ENCODE results near the gene PRG2. TPM values are rescaled to one million over a fixed set of nuclear protein-coding genes. Genes with fewer than 3 reads are reported as not detected.
A peak's percentile ranks its signal among the peaks of the same experiment; 100 is the strongest.

Gene PRG2
- total RNA-seq, 1 experiment from 2014 or later: not detected

- H3K4me2 ChIP-seq: no peak overlapping the region
- no peaks in the 10 kb centered on the region for H4K20me1 ChIP-seq (ENCODE audit: insufficient read depth)
- H3K36me3 ChIP-seq (ENCODE audit: low read depth): peaks cover 59% of the 10 kb centered on the region
- no peak overlapping the region for H2AFZ ChIP-seq
- no peaks in the 10 kb centered on the region for H3K27me3 ChIP-seq (ENCODE audit: insufficient read depth, low read depth)
- H3F3A ChIP-seq (ENCODE audit: insufficient read depth, low read depth): peaks cover 38% of the 10 kb centered on the region; the same call in 1 of the 2 replicates
- no peaks in the 10 kb centered on the region for H3K9me2 ChIP-seq (ENCODE audit: insufficient read depth)
- H3K79me2 ChIP-seq (ENCODE audit: low read depth): peaks cover 48% of the 10 kb centered on the region
- no peaks in the 10 kb centered on the region for H3K9me3 ChIP-seq (ENCODE audit: insufficient read depth, low read depth)
- H3K27ac ChIP-seq: no peak overlapping the region
- intact Hi-C loops (cut with micrococcal nuclease; ENCODE audit: unreplicated experiment): no loop called here
- ChIA-PET CTCF (no interaction called here), POLR2A (ENCODE audit: unreplicated experiment) (no interaction called here)
- no TSS peak for BruUV-seq (replicated peaks)
- TF ChIP-seq CTCF (conservative IDR thresholded peaks at IDR 0.05) (no peak), EZH2 (IDR thresholded peaks at IDR 0.05; ENCODE audit: low read depth) (no peak)
- H3K4me3 ChIP-seq: no peak overlapping the region
- H3K4me1 ChIP-seq (replicated peaks; ENCODE audit: insufficient read depth): peaks cover 21% of the 10 kb centered on the region
- DNase-seq: no peak
These were observed 30.6 kb upstream of the PRG2 start for GRCh38 chr11:57421066-57421465.

GRCh38 chr11:57419146-57419545 is 28.7 kb upstream of the PRG2 start:
- CTCF ChIA-PET: no interaction called here

DNA sequence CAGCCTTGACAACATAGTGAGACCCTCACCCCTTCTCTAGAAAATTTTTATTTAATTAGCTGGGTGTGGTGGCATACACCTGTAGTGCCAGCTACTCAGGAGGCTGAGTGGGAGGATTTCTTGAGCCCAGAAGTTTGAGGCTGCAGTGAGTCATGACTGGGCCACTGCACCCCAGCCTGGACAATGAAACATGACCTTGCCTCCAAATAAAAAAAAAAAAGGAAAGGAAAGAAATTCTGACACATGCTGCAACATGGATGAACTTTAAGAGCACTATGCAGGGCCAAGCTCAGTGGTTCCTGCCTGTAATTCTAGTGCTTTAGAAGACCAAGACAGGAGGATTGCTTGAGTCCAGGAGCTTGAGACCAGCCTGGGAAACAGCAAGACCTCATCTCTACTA is 27.7 kb upstream of the PRG2 start:
- H4K20me1 ChIP-seq (ENCODE audit: insufficient read depth): no peaks in the 10 kb centered on the region
- peaks cover 19% of the 10 kb centered on the region; the same call in 1 of the 2 replicates for H3K79me2 ChIP-seq (ENCODE audit: low read depth)
- intact Hi-C loops (cut with micrococcal nuclease; ENCODE audit: unreplicated experiment): no loop called here
- no peak overlapping the region for H3K4me2 ChIP-seq
- H3K9me2 ChIP-seq (ENCODE audit: insufficient read depth): no peaks in the 10 kb centered on the region
- peaks cover 60% of the 10 kb centered on the region for H3K36me3 ChIP-seq (ENCODE audit: low read depth)
- H3K27ac ChIP-seq: no peak overlapping the region
- H3K9me3 ChIP-seq (ENCODE audit: insufficient read depth, low read depth): no peaks in the 10 kb centered on the region
- CTCF ChIA-PET: no interaction called here
- no peaks in the 10 kb centered on the region for H3K4me1 ChIP-seq (replicated peaks; ENCODE audit: insufficient read depth)
- H3F3A ChIP-seq (ENCODE audit: insufficient read depth, low read depth): peaks cover 19% of the 10 kb centered on the region; the same call in 1 of the 2 replicates
- no peak overlapping the region for H2AFZ ChIP-seq
- no peak overlapping the region for H3K4me3 ChIP-seq
- POLR2A ChIA-PET (ENCODE audit: unreplicated experiment): no interaction called here
- peak in 1 of 2 experiments; percentile 34 for DNase-seq
- no TSS peak for BruUV-seq (replicated peaks)
- no peaks in the 10 kb centered on the region for H3K27me3 ChIP-seq (ENCODE audit: insufficient read depth, low read depth)
- TF ChIP-seq CTCF (conservative IDR thresholded peaks at IDR 0.05) (no peak), EZH2 (IDR thresholded peaks at IDR 0.05; ENCODE audit: low read depth) (no peak)

More at GRCh38 chr11:57419146-57419545, 28.7 kb upstream of the PRG2 start:
- intact Hi-C loops (cut with micrococcal nuclease; ENCODE audit: unreplicated experiment): no loop called here
- Histone ChIP-seq H3K4me3 (no peak overlapping the region), H3K4me2 (no peak overlapping the region), H4K20me1 (ENCODE audit: insufficient read depth) (no peaks in the 10 kb centered on the region), H3K9me3 (ENCODE audit: insufficient read depth, low read depth) (no peaks in the 10 kb centered on the region), H3K36me3 (ENCODE audit: low read depth) (peaks cover 65% of the 10 kb centered on the region), H3F3A (ENCODE audit: insufficient read depth, low read depth) (peaks cover 27% of the 10 kb centered on the region; the same call in 1 of the 2 replicates), H2AFZ (no peak overlapping the region), H3K79me2 (ENCODE audit: low read depth) (peaks cover 29% of the 10 kb centered on the region), H3K4me1 (replicated peaks; ENCODE audit: insufficient read depth) (peaks cover 2% of the 10 kb centered on the region), H3K9me2 (ENCODE audit: insufficient read depth) (no peaks in the 10 kb centered on the region), H3K27ac (no peak overlapping the region), H3K27me3 (ENCODE audit: insufficient read depth, low read depth) (no peaks in the 10 kb centered on the region)
- BruUV-seq (replicated peaks): no TSS peak
- POLR2A ChIA-PET (ENCODE audit: unreplicated experiment): no interaction called here
- DNase-seq: peak in 1 of 2 experiments; percentile 4
- TF ChIP-seq CTCF (conservative IDR thresholded peaks at IDR 0.05): no peak
- no peak for TF ChIP-seq EZH2 (IDR thresholded peaks at IDR 0.05; ENCODE audit: low read depth)
